Measurements from ENCODE around the gene TEX29. TPM values are rescaled to one million over a fixed set of nuclear protein-coding genes. Genes with fewer than 3 reads are reported as not detected.

TEX29 gene
- total RNA-seq, 2 donors from 2014 or later: 0.52 TPM; not detected in 1

DNA sequence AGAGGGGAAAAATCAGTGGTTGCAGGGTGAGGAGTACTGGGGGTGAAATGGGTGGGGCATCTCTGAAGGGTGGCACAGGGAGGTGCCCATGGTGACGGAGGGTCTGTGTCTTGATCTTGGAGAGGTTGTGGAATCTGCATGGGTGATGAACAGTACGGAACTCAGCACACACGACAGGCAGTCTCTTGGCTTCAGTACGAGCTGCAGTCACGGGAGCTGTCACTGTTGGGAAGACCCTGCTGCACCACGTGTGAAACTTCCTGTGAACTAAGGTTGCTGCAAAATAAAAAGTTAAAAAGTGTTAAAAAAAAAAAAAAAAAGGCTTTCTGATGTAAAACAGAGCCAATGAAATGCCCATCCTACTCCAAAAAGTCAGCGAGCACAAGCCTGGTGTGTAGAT, 34.3 kb downstream of the TEX29 start:
- Histone ChIP-seq H3K9me3 (no peaks in the 10 kb centered on the region), H3K4me3 (no peak overlapping the region), H3K9ac (ENCODE audit: low read depth in 2 of 2, low read length in 2 of 2) (no peak overlapping the region), H3K27me3 (no peaks in the 10 kb centered on the region), H3K4me1 (no peaks in the 10 kb centered on the region), H3K36me3 (no peaks in the 10 kb centered on the region), H3K27ac (no peak overlapping the region)
- TF ChIP-seq, protein P1, sequence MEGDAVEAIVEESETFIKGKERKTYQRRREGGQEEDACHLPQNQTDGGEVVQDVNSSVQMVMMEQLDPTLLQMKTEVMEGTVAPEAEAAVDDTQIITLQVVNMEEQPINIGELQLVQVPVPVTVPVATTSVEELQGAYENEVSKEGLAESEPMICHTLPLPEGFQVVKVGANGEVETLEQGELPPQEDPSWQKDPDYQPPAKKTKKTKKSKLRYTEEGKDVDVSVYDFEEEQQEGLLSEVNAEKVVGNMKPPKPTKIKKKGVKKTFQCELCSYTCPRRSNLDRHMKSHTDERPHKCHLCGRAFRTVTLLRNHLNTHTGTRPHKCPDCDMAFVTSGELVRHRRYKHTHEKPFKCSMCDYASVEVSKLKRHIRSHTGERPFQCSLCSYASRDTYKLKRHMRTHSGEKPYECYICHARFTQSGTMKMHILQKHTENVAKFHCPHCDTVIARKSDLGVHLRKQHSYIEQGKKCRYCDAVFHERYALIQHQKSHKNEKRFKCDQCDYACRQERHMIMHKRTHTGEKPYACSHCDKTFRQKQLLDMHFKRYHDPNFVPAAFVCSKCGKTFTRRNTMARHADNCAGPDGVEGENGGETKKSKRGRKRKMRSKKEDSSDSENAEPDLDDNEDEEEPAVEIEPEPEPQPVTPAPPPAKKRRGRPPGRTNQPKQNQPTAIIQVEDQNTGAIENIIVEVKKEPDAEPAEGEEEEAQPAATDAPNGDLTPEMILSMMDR (IDR thresholded peaks at IDR 0.05): no peak
- DNase-seq: no peak
- intact Hi-C loops (cut with DNase I): no loop called here

DNA sequence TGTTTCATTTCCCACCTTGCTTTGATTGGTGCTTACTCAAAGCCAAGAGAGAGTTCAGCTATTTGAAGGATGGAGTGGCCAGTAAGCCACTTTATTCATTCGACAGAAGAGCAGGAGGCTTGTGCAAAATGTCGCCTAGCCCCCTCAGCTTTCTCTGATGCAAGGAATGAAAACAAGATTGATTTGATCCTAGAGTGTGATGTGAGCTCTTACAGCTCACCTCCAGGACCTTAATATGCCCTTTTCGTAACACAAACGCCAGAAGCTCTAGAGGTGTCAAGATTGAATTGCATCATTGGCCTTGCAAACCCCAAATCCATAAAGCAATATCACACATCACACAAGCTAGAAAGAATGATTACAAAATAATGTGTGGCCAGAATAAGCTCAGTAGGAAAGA, 36.4 kb downstream of the TEX29 start:
- Histone ChIP-seq H3K36me3 (no peaks in the 10 kb centered on the region), H3K27ac (no peak overlapping the region), H3K9ac (ENCODE audit: low read depth in 2 of 2, low read length in 2 of 2) (no peak overlapping the region), H3K27me3 (no peaks in the 10 kb centered on the region), H3K4me1 (no peaks in the 10 kb centered on the region), H3K9me3 (no peaks in the 10 kb centered on the region), H3K4me3 (no peak overlapping the region)
- TF ChIP-seq, protein P1 (IDR thresholded peaks at IDR 0.05): no peak
- no peak for DNase-seq
- intact Hi-C loops (cut with DNase I): no loop called here

DNA sequence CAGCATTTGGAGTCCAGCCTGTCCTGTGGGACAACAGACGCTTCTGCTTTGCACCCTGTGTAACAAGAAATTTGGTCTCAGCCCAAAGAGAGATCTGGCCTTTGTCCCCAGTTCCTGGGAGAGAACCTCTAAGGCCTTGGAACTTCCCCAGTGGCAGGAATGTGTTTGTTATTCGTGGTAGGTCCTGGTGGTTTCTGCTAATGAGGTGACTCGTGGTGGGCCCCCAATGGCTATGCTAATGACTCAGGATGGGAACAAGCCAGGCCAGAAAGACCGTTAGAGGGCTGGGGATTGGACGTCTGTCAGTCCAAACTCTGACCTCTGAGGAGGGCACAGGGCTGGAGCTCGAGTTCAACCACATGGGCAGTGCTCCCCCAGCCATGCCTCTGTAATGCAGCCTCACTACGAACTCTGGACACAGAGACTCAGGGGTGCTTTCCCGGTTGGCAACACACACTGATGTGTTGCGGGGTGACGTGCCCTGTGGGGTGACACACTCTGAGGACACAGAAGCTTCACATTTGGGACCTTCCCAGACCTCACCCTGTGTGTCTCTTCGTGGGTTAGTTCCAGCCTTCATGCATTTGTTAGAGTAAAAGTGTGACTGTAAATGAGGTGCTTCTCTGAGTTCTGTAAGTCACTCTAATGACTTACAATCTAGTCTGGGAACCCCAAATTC, 38.9 kb downstream of the TEX29 start:
- intact Hi-C loops (cut with DNase I): no loop called here
- Histone ChIP-seq H3K9ac (ENCODE audit: low read depth in 2 of 2, low read length in 2 of 2) (no peak overlapping the region), H3K9me3 (no peaks in the 10 kb centered on the region), H3K27ac (no peak overlapping the region), H3K4me1 (no peaks in the 10 kb centered on the region), H3K4me3 (no peak overlapping the region), H3K36me3 (no peaks in the 10 kb centered on the region), H3K27me3 (no peaks in the 10 kb centered on the region)
- TF ChIP-seq, protein P1 (IDR thresholded peaks at IDR 0.05): no peak
- no peak for DNase-seq

DNA sequence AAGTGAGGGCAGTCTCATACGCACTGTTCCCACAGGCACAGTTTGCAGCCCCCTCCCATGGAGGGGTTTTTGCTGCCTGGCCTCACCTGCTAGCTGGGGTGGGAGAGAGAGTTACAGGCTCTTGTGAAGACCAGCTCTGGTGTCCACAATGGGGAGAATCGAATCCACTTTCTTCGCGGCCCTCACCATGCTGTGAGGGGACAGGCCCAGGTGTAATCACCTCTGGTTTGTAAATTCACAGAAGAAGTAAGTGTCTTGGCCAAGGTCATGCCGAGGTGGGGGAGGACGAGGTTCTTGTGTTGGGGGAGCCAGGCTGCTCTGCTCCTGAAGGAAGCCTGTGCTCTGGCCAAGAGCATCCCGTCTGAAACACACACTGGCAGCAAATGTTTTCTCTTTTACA, 39.5 kb downstream of the TEX29 start:
- intact Hi-C loops (cut with DNase I): no loop called here
- H3K9me3 ChIP-seq: no peaks in the 10 kb centered on the region
- H3K4me1 ChIP-seq: no peaks in the 10 kb centered on the region
- H3K9ac ChIP-seq (ENCODE audit: low read depth in 2 of 2, low read length in 2 of 2): no peak overlapping the region
- no peaks in the 10 kb centered on the region for H3K36me3 ChIP-seq
- H3K4me3 ChIP-seq: no peak overlapping the region
- DNase-seq: no peak
- H3K27me3 ChIP-seq: no peaks in the 10 kb centered on the region
- H3K27ac ChIP-seq: no peak overlapping the region
- TF ChIP-seq, protein P1 (IDR thresholded peaks at IDR 0.05): no peak

DNA sequence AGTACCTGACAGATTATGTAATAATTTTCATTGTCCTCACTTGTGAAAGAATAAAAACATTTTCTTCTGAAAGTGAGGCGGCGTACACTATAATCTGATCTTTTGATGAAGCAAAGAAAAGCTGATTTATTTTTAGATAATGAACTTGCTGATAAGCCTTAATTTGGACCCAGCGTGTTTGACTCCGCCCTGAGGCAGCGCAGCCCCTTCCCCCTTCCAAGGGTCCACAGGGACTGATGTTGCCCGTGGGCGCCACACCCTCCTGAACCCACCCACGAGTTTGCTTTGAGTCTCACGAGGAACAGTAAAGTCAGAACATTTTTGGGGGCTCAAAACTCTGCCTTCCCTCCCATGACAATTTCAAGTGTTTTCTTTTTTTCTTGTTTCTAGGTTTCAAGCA, 40.0 kb downstream of the TEX29 start:
- Histone ChIP-seq H3K4me1 (no peaks in the 10 kb centered on the region), H3K4me3 (no peak overlapping the region), H3K9me3 (no peaks in the 10 kb centered on the region), H3K9ac (ENCODE audit: low read depth in 2 of 2, low read length in 2 of 2) (no peak overlapping the region), H3K36me3 (no peaks in the 10 kb centered on the region), H3K27me3 (no peaks in the 10 kb centered on the region), H3K27ac (no peak overlapping the region)
- TF ChIP-seq, protein P1 (IDR thresholded peaks at IDR 0.05): no peak
- DNase-seq: no peak
- intact Hi-C loops (cut with DNase I): no loop called here
